Measurements from ENCODE around the gene ZNF385B.

DNA sequence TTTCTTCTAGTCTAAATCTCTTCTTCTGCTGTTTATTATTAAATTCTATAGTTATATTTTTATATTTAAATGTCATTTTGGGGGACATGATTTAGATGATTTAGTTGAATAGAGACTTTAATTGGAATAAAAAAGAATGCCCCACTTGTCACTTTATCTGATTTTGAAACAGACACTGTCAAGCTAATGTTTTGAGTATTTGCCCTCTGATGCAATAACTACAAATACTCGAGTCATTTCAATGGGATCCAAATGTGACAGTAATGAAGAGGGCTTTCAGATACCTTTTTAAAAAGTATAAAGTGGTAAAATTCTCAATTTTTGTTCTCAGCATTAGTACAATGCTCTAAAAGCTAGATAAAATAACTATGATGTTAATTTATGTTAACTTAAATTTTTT is 339.5 kb downstream of the ZNF385B start:
- no peak for TF ChIP-seq CTCF (IDR thresholded peaks at IDR 0.05; ENCODE audit: insufficient read depth, low read length, poor library complexity, severe bottlenecking)
- no peak for TF ChIP-seq EZH2phosphoT487 (conservative IDR thresholded peaks at IDR 0.05; ENCODE audit: low read length)
